Measurements from ENCODE around the gene ERG. TPM values are rescaled to one million over a fixed set of nuclear protein-coding genes. Genes with fewer than 3 reads are reported as not detected.

ERG gene
- total RNA-seq (2016; rRNA removed; fragmentation: Illumina TruSeq; extraction: Trizol) (not detected in 2 replicates), polyA plus RNA-seq (2011; rRNA removed) (not detected in 2 replicates), polyA minus RNA-seq (2011; rRNA and poly(A)+ RNA removed; ENCODE audit: low replicate concordance) (not detected in 2 replicates), Bru-seq, nascent RNA (percentile 1 among the genes with signal in this experiment), BruChase-seq, experiment 1, labeled RNA remaining after a 6-hour chase (percentile 1 among the genes with signal in this experiment), BruChase-seq, experiment 2, labeled RNA remaining after a 2-hour chase (percentile 1 among the genes with signal in this experiment)
- total RNA-seq (2016; cell fraction: cytosol; rRNA removed; fragmentation: Illumina TruSeq; extraction: Trizol; ENCODE audit: low read depth), result not detected in 2 replicates
- not detected in 2 replicates for total RNA-seq (2016; cell fraction: insoluble cytoplasmic fraction; rRNA removed; fragmentation: Illumina TruSeq; extraction: Trizol)
- total RNA-seq (2016; cell fraction: membrane; rRNA removed; fragmentation: Illumina TruSeq; extraction: Trizol), result not detected in 2 replicates
- total RNA-seq (2016; cell fraction: nucleus; rRNA removed; fragmentation: Illumina TruSeq; extraction: Trizol), result not detected in 2 replicates
- polyA plus RNA-seq (2011; cell fraction: cytosol; rRNA removed), result not detected in 2 replicates
- polyA plus RNA-seq (2011; cell fraction: nucleus; rRNA removed), result not detected in 2 replicates
- not detected in 2 replicates for polyA plus RNA-seq (2012)
- polyA plus RNA-seq (2016; cell fraction: cytosol; fragmentation: Illumina TruSeq; extraction: Trizol; ENCODE audit: low read depth), result not detected in 2 replicates
- not detected in 2 replicates for polyA plus RNA-seq (2016; cell fraction: insoluble cytoplasmic fraction; fragmentation: Illumina TruSeq; extraction: Trizol; ENCODE audit: low read depth)
- polyA plus RNA-seq (2016; cell fraction: membrane; fragmentation: Illumina TruSeq; extraction: Trizol; ENCODE audit: low read depth), result not detected in 2 replicates
- not detected in 2 replicates for polyA plus RNA-seq (2016; cell fraction: nucleus; fragmentation: Illumina TruSeq; extraction: Trizol; ENCODE audit: insufficient read depth, low read depth)
- polyA minus RNA-seq (2011; cell fraction: cytosol; rRNA and poly(A)+ RNA removed), result not detected in 2 replicates
- polyA minus RNA-seq (2011; cell fraction: nucleus; rRNA and poly(A)+ RNA removed), result not detected in 2 replicates
- long read RNA-seq, experiment 1, result 0 reads
- long read RNA-seq, experiment 2, result 0 reads

GRCh38 chr21:38498057-38498833, at the start of gene ERG:
Gene ERG, minus strand, starts transcription at chr21:38498477. Its CDS starts 97 bp downstream, at chr21:38498380.
- no peak within 1 kb of the TSS for H2AFZ ChIP-seq (ENCODE audit: low read length)
- POLR2A ChIA-PET, result no interaction called here
- H3K4me1 ChIP-seq (ENCODE audit: insufficient read depth, low read length), result no peaks in the 10 kb centered on the region
- H3K4me3 ChIP-seq (replicated peaks in 1 of 3; ENCODE audit: insufficient read depth in 1 of 3, low read depth in 2 of 3, low read length in 3 of 3), result no peak within 1 kb of the TSS
- no peaks in the 10 kb centered on the region for H3K9me3 ChIP-seq (ENCODE audit: low read length)
- in situ Hi-C loops (cut with HindIII; ENCODE audit: extremely low pct_ligation_motif_present, low pct_unique_long_range_greater_than_20kb), result no loop called here
- no peak within 1 kb of the TSS for H3K27ac ChIP-seq (ENCODE audit: extremely low read length, insufficient read depth, low read length)
- DNase-seq (ENCODE audit: low spot score) (no peak), FAIRE-seq (no peak), ATAC-seq (no peak)
- TF ChIP-seq KLF11 (CRISPR knock-in tag; IDR thresholded peaks at IDR 0.05), result no peak
- TF ChIP-seq ZNF160 (CRISPR knock-in tag; IDR thresholded peaks at IDR 0.05), result no peak
- no peak for TF ChIP-seq KLF16 (CRISPR knock-in tag; IDR thresholded peaks at IDR 0.05)
- no peak for TF ChIP-seq YEATS4 (CRISPR knock-in tag; IDR thresholded peaks at IDR 0.05; ENCODE audit: borderline replicate concordance)
- no peak for TF ChIP-seq ZNF619 (CRISPR knock-in tag; IDR thresholded peaks at IDR 0.05)
- no peak for TF ChIP-seq TCF12 (IDR thresholded peaks at IDR 0.05)
- TF ChIP-seq TCF12 (CRISPR knock-in tag; IDR thresholded peaks at IDR 0.05), result no peak
- TF ChIP-seq MYPOP (CRISPR knock-in tag; IDR thresholded peaks at IDR 0.05), result no peak
- no peak for TF ChIP-seq ZNF724P (CRISPR knock-in tag; IDR thresholded peaks at IDR 0.05; ENCODE audit: borderline replicate concordance)
- no peak for TF ChIP-seq HINFP (CRISPR knock-in tag; IDR thresholded peaks at IDR 0.05; ENCODE audit: low read depth)
- no peak for TF ChIP-seq ZSCAN31 (CRISPR knock-in tag; IDR thresholded peaks at IDR 0.05; ENCODE audit: low read depth)
- TF ChIP-seq JUNB (CRISPR knock-in tag; IDR thresholded peaks at IDR 0.05; ENCODE audit: borderline replicate concordance), result no peak
- TF ChIP-seq HMGA1 (CRISPR knock-in tag; conservative IDR thresholded peaks at IDR 0.05), result no peak
- TF ChIP-seq ZNF557 (CRISPR knock-in tag; IDR thresholded peaks at IDR 0.05), result no peak
- TF ChIP-seq ZBTB33 (CRISPR knock-in tag; IDR thresholded peaks at IDR 0.05), result no peak
- CTCF ChIA-PET (ENCODE audit: low intra/inter-chr PET ratio, low total read pairs), result no interaction called here
- intact Hi-C loops (cut with micrococcal nuclease; ENCODE audit: unreplicated experiment), result no loop called here
- no peaks in the 10 kb centered on the region for H3K36me3 ChIP-seq (replicated peaks in 1 of 2; ENCODE audit: control insufficient read depth in 1 of 2, insufficient read depth in 2 of 2, low read length in 2 of 2)
- peaks cover 1 to 9% of the 10 kb centered on the region in 2 experiments; a peak in 3 of 5 replicates for H3K27me3 ChIP-seq (ENCODE audit: control insufficient read depth in 1 of 2, insufficient read depth in 2 of 2, low read length in 2 of 2)
- H4K20me1 ChIP-seq (ENCODE audit: insufficient read depth, low read length), result no peaks in the 10 kb centered on the region
- 64% methylated on average over 12 of the region's 12 CpGs for WGBS (ENCODE audit: low lambda C conversion rate)
- H3K9ac ChIP-seq (ENCODE audit: insufficient read depth, low read depth, low read length), result no peak within 1 kb of the TSS
- no peaks in the 10 kb centered on the region for H3K79me2 ChIP-seq (ENCODE audit: insufficient read depth, low read length)
- no TSS peak for BruUV-seq (replicated peaks)
- H3K4me2 ChIP-seq (ENCODE audit: low read depth, low read length), result no peak within 1 kb of the TSS

Measured in HepG2 (cell line).